KMS-11 (cell line): ENCODE results near the gene SOSTDC1.
"Not testable (repeated sequence)": the region's sequence is repeated elsewhere in the genome, so short reads cannot be mapped to it uniquely, and the experiment has no call there.

Experiments used
- H2AFZ ChIP-seq: fragments of 200-600 bp; sonication (generic); 2 replicates; pipeline ENCODE4 v1.6.1; 2016; ENCODE audit warnings: antibody characterized with exemption, mixed run types, low read depth
- H3K27ac ChIP-seq: fragments of 200-600 bp; sonication (generic); 2 replicates; pipeline ENCODE4 v1.6.1; 2016; ENCODE audit warnings: mild to moderate bottlenecking, mixed run types
- H3K27me3 ChIP-seq: fragments of 200-600 bp; sonication (generic); 2 replicates; pipeline ENCODE4 v1.6.1; 2017; ENCODE audit warnings: mild to moderate bottlenecking, low read depth, mixed run types, moderate library complexity; ENCODE audit not compliant: insufficient read depth
- H3K36me3 ChIP-seq: fragments of 200-600 bp; sonication (generic); 2 replicates; pipeline ENCODE4 v1.6.1; 2017; ENCODE audit warnings: mild to moderate bottlenecking, mixed run types; ENCODE audit not compliant: insufficient read depth
- H3K4me1 ChIP-seq: fragments of 200-600 bp; sonication (generic); 2 replicates; pipeline ENCODE4 v1.6.1; 2016; ENCODE audit warnings: mild to moderate bottlenecking, low read depth, mixed run types; ENCODE audit not compliant: poor library complexity, severe bottlenecking
- H3K4me2 ChIP-seq: fragments of 200-600 bp; sonication (generic); 2 replicates; pipeline ENCODE4 v1.7.0; 2016; ENCODE audit warnings: mild to moderate bottlenecking, mixed run types
- H3K4me3 ChIP-seq: fragments of 200-600 bp; sonication (generic); IDR thresholded peaks from 2 replicates; pipeline ENCODE4 v1.6.1; 2017; ENCODE audit warnings: low read depth, low read length, mixed read lengths; ENCODE audit not compliant: insufficient read depth
- H3K79me2 ChIP-seq: fragments of 200-600 bp; sonication (generic); 2 replicates; pipeline ENCODE4 v1.6.1; 2016; ENCODE audit warnings: low read depth, mixed run types; ENCODE audit not compliant: insufficient read depth
- H3K9ac ChIP-seq: fragments of 200-600 bp; sonication (generic); 2 replicates; pipeline ENCODE4 v1.6.1; 2016; ENCODE audit warnings: mild to moderate bottlenecking, mixed run types
- H4K20me1 ChIP-seq: fragments of 200-600 bp; sonication (generic); 2 replicates; pipeline ENCODE4 v1.6.1; 2016; ENCODE audit warnings: mild to moderate bottlenecking, mixed run types; ENCODE audit not compliant: insufficient read depth
- TF ChIP-seq, protein P1 (sequence below): fragments of 200-600 bp; sonication (generic); conservative IDR thresholded peaks from 2 replicates; pipeline ENCODE4 v1.6.1; 2017; ENCODE audit warnings: low read depth, mild to moderate bottlenecking, antibody characterized with exemption, low read length, moderate library complexity, mixed read lengths

SOSTDC1 gene

DNA sequence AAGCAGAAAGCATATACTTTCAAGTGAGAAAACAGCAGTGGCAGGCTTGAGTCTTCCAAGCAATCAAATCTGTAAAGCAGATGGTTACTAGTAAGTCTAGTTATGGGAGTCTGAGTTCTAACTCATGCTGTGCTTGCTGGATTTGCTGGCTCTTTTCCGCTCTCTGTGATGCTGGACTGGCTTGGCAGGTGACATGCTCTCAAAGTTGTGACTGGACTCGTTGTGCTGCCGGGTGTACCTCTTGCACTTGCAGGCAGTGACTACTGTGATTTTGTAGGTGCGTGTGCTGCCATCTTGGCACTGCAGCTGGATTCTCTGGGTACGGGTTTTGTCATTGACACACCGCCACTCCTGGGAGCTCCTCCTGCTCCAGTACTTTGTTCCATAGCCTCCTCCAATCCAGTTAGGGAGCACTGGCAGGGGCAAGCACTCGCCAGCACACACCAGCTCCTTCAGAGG is 3.1 kb downstream of the SOSTDC1 start:
- H3K4me1 ChIP-seq, result no peaks in the 10 kb centered on the region
- TF ChIP-seq, protein P1, sequence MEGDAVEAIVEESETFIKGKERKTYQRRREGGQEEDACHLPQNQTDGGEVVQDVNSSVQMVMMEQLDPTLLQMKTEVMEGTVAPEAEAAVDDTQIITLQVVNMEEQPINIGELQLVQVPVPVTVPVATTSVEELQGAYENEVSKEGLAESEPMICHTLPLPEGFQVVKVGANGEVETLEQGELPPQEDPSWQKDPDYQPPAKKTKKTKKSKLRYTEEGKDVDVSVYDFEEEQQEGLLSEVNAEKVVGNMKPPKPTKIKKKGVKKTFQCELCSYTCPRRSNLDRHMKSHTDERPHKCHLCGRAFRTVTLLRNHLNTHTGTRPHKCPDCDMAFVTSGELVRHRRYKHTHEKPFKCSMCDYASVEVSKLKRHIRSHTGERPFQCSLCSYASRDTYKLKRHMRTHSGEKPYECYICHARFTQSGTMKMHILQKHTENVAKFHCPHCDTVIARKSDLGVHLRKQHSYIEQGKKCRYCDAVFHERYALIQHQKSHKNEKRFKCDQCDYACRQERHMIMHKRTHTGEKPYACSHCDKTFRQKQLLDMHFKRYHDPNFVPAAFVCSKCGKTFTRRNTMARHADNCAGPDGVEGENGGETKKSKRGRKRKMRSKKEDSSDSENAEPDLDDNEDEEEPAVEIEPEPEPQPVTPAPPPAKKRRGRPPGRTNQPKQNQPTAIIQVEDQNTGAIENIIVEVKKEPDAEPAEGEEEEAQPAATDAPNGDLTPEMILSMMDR, result no peak
- no peak overlapping the region for H3K4me2 ChIP-seq
- no peak overlapping the region for H3K9ac ChIP-seq
- H2AFZ ChIP-seq, result no peak overlapping the region
- no peak overlapping the region for H3K27ac ChIP-seq
- H3K79me2 ChIP-seq, result no peaks in the 10 kb centered on the region
- no peaks in the 10 kb centered on the region for H3K27me3 ChIP-seq
- no peaks in the 10 kb centered on the region for H4K20me1 ChIP-seq
- no peaks in the 10 kb centered on the region for H3K36me3 ChIP-seq
- no peak overlapping the region for H3K4me3 ChIP-seq

GRCh38 chr7:16460789-16461493 is 4.6 kb downstream of the SOSTDC1 start:
- H3K27me3 ChIP-seq, result no peaks in the 10 kb centered on the region
- H2AFZ ChIP-seq, result no peak overlapping the region
- no peak overlapping the region for H3K27ac ChIP-seq
- H3K4me1 ChIP-seq, result no peaks in the 10 kb centered on the region
- no peak overlapping the region for H3K9ac ChIP-seq
- H3K79me2 ChIP-seq, result no peaks in the 10 kb centered on the region
- H3K4me2 ChIP-seq, result no peak overlapping the region
- TF ChIP-seq, protein P1, result no peak
- no peaks in the 10 kb centered on the region for H3K36me3 ChIP-seq
- no peaks in the 10 kb centered on the region for H4K20me1 ChIP-seq
- no peak overlapping the region for H3K4me3 ChIP-seq

DNA sequence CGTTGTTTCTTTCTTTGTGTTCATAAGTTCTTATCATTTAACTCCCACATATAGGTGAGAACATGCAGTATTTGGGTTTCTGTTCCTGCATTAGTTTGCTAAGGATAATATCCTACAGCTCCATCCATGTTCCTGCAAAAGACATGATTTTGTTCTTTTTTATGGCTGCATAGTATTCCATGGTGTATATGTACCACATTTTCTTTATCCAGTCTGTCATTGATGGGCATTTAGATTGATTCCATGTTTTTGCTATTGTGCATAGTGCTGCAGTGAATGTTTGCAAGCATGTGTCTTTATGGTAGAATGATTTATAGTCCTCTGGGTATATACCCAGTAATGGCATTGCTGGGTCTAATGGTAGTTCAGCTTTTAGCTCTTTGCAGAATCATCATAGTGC is 9.2 kb downstream of the SOSTDC1 start:
- not testable (repeated sequence) for H3K4me2 ChIP-seq, H3K4me1 ChIP-seq, H3K4me3 ChIP-seq, H4K20me1 ChIP-seq, H3K36me3 ChIP-seq, H3K79me2 ChIP-seq, H3K9ac ChIP-seq, H2AFZ ChIP-seq, H3K27ac ChIP-seq, H3K27me3 ChIP-seq

- Histone ChIP-seq H3K4me2 (no peak overlapping the region), H3K36me3 (no peaks in the 10 kb centered on the region), H3K27ac (no peak overlapping the region), H2AFZ (no peak overlapping the region), H3K79me2 (no peaks in the 10 kb centered on the region), H3K4me3 (no peak overlapping the region), H4K20me1 (no peaks in the 10 kb centered on the region), H3K27me3 (no peaks in the 10 kb centered on the region), H3K4me1 (no peaks in the 10 kb centered on the region), H3K9ac (no peak overlapping the region)
- TF ChIP-seq, protein P1, result no peak
Measured at GRCh38 chr7:16455591-16455990, 9.9 kb downstream of the SOSTDC1 start.

DNA sequence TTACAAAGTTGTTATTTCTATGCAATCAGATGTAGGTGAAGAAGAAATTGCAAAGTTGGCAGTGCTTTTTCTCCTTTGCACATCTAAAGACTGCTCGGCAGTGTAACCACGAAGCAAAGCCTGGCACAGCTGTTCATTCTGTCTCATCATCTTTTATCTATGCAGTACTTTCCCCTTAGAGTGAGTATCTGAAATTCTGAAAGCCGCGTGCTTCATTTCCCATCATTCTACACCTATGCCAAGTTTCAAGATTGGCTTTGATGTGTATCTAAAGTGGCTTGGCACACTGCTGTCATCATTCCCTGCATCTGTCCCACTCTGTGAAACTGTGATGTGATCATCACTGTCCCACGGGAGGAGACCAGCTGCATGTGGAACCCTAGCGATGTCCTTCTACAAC is 15.2 kb downstream of the SOSTDC1 start:
- Histone ChIP-seq H3K79me2 (no peaks in the 10 kb centered on the region), H2AFZ (no peak overlapping the region)

More for the DNA sequence above, 15.2 kb downstream of the SOSTDC1 start:
- TF ChIP-seq, protein P1, result no peak
- H3K4me2 ChIP-seq, result no peak overlapping the region
- no peaks in the 10 kb centered on the region for H3K27me3 ChIP-seq
- no peaks in the 10 kb centered on the region for H4K20me1 ChIP-seq
- no peaks in the 10 kb centered on the region for H3K4me1 ChIP-seq
- H3K9ac ChIP-seq, result no peak overlapping the region
- H3K27ac ChIP-seq, result no peak overlapping the region
- no peak overlapping the region for H3K4me3 ChIP-seq
- H3K36me3 ChIP-seq, result no peaks in the 10 kb centered on the region
